Heart right ventricle (tissue), 16 donors: Measurements from ENCODE around the gene BSPRY. TPM values are rescaled to one million over a fixed set of nuclear protein-coding genes. Genes with fewer than 3 reads are reported as not detected.
"Not testable (repeated sequence)": the region's sequence is repeated elsewhere in the genome, so short reads cannot be mapped to it uniquely, and the experiment has no call there.

Experiments used
- ATAC-seq, 8 donors: fragments of 200-7000 bp; cut with Tn5 transposase; one replicate each; pipeline ENCODE4 v1.9.1; 2020; ENCODE audit warnings: mild to moderate bottlenecking in 8 of 8, moderate library complexity in 8 of 8, moderate number of reproducible peaks in 1 of 8
- DNase-seq, 2 donors: peaks; one replicate each; pipeline ENCODE4 v3.0.0-alpha.2; 2020
- H3K27ac ChIP-seq, 10 donors: fragments of 200-600 bp; sonication (generic) in 2 of 10; one replicate each; pipeline versions ENCODE4 v1.5.0 to v1.8.0; 2020 to 2022; ENCODE audit warnings: mild to moderate bottlenecking in 3 of 10
- H3K27me3 ChIP-seq, 7 donors: fragments of 200-600 bp; one replicate each; pipeline ENCODE4 v1.8.0; 2021 to 2022; ENCODE audit warnings: mild to moderate bottlenecking in 2 of 7
- H3K36me3 ChIP-seq, 9 donors: fragments of 200-600 bp; sonication (generic) in 1 of 9; one replicate each; pipeline versions ENCODE4 v1.5.0 to v1.8.0; 2020 to 2022; ENCODE audit warnings: mild to moderate bottlenecking in 2 of 9
- H3K4me1 ChIP-seq, 9 donors: fragments of 200-600 bp; sonication (generic) in 1 of 9; one replicate each; pipeline versions ENCODE4 v1.5.0 to v1.8.0; 2020 to 2022; ENCODE audit warnings: mild to moderate bottlenecking in 4 of 9
- H3K4me3 ChIP-seq, 10 donors: fragments of 200-600 bp; sonication (generic) in 2 of 10; one replicate each; pipeline versions ENCODE4 v1.5.0 to v1.8.0; 2020 to 2022; ENCODE audit warnings: mild to moderate bottlenecking in 7 of 10, moderate library complexity in 2 of 10
- H3K9me3 ChIP-seq, 11 donors: fragments of 200-600 bp in 10 of 11; sonication (generic) in 2 of 11; one replicate each; pipeline versions ENCODE4 v1.5.0 to v1.8.0; 2013 to 2022; ENCODE audit warnings: mild to moderate bottlenecking in 2 of 11, control low read depth in 1 of 11, moderate library complexity in 1 of 11
- WGBS, 2 donors: extraction: QIAGEN DNeasy Blood & Tissue Kit; methylation state at CpG; one replicate each; pipeline ENCODE4 v1.1.7; 2013; ENCODE audit warnings: inconsistent platforms in 1 of 2; 5-methylcytosine and 5-hydroxymethylcytosine counted together
- intact Hi-C, 10 donors: fragments of 100-400 bp; cut with DNase I; formaldehyde crosslinking; loops; one replicate each; pipeline versions ENCODE4 v1.11.1 to v1.14.2; 2022
- polyA plus RNA-seq, 2 donors: library from polyadenylated mRNA; stranded (reverse); fragments of 200-250 nt; gene quantifications; one replicate each; pipeline ENCODE4 v1.2.3, GENCODE V29; 2013
- total RNA-seq, 10 donors: library from RNA; stranded (reverse); fragmentation: NEBNext Ultra II Directional in 3 of 10; extraction: Animal tissue kit (Norgen Biotek cat#: 25700) in 3 of 10; gene quantifications; one replicate each; pipeline versions ENCODE4 v1.2.1 to v1.2.4, GENCODE V29; 2021 to 2023
- TF ChIP-seq, protein P1 (sequence below), 9 donors: fragments of 200-600 bp; sonication (generic) in 2 of 9; IDR thresholded peaks; one replicate each; pipeline versions ENCODE4 v1.5.0 to v1.8.0; 2021 to 2022; ENCODE audit warnings: antibody characterized with exemption in 9 of 9, mild to moderate bottlenecking in 5 of 9, moderate library complexity in 1 of 9
- donor health status: Arrhythmogenic right ventricular cardiomyopathy.
- donor health status: ischemic (EF 13 %, LVEDD 7.1; RV severe dilation, severe dysfunction).
- donor health status: healthy with polysubstance abuse.
- donor health status: DM: no; HTN: yes; CAD: no.
- donor health status: DM: no; HTN: no; CAD: no.
- donor health status: ischemic (EF 25% LVEDD 6.9; RV normal size, moderate dysfunction).
- donor health status: ischemic (EF 25% LVEDD 5.7; RV mildly dilated, moderate dysfunction).
- donor health status: healthy.
- donor health status: DM: yes; HTN: yes; CAD: no.
- donor health status: Ischemic cardiomyopathy.
- donor health status: ischemic (EF 35%, LVEDD 5.7; RV mildly dilated, moderate dysfunction).
- donor health status: nonischemic (EF 11% LVEDD 7.7; RV severe dilation, severe dysfunction).
- donor health status: DM: yes; HTN: yes; CAD: no.
- donor health status: PGD.
- donor health status: ischemic (EF 29% LVEDD 5.4; RV normal size, mild dysfunction).
- donor health status: nonischemic (EF 23%, LVEDD 6.1; RV moderate dilation, normal function).

The BSPRY gene
- total and polyA plus RNA-seq, 12 donors: 0.44 to 4.2 (median 1.6) TPM

- peak; percentile 66 to 85 for DNase-seq
- 2 to 3% methylated on average over 64 to 73 of the region's 74 CpGs for WGBS, 2 donors
These were observed 27.6 kb downstream of the BSPRY start, which contains the start of gene HDHD3 for GRCh38 chr9:113376634-113377567. TSS of gene HDHD3 (minus strand) at chr9:113376986. CDS start at chr9:113374354, 2,632 bp downstream.

DNA sequence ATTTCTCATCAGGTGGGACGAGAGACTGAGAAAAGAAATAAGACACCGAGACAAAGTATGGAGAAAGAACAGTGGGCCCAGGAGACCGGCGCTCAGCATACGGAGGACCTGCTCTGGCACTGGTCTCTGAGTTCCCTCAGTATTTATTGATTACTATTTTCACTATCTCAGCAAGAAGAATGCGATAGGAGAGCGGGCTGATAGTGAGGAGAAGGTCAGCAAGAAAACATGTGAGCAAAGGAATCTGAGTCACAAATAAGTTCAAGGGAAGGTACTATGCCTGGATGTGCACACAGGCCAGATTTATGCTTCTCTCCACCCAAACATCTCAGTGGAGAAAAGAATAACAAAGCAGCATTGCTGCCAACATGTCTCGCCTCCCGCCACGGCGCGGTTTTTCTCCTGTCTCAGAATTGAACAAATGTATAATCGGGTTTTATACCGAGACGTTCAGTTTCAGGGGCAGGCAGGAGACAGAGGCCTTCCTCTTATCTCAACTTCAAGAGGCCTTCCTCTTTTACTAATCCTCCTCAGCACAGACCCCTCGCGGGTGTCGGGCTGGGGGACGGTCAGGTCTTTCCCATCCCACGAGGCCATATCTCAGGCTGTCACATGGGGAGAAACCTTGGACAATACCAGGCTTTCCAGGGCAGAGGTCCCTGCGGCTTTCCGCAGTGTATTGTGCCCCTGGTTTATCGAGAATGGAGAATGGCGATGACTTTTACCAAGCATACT lies 29.9 kb downstream of the BSPRY start:
- not testable (repeated sequence) for H3K9me3 ChIP-seq, H3K27ac ChIP-seq, ATAC-seq, DNase-seq, H3K4me3 ChIP-seq, H3K27me3 ChIP-seq
- intact Hi-C loops: loop anchor here in 1 of 10 donors (5.0 kb wide), 1 partner anchor 37 kb away; the partner anchor contains the start of gene WDR31
- peaks cover 0 to 11% (median 5%) of the 10 kb centered on the region in 9 donors for H3K36me3 ChIP-seq
- 55 to 58% methylated on average over 24 of the region's 24 CpGs for WGBS, 2 donors
- peaks cover 0 to 17% (median 11%) of the 10 kb centered on the region in 9 donors for H3K4me1 ChIP-seq

More at GRCh38 chr9:113376634-113377567, 27.6 kb downstream of the BSPRY start, which contains the start of gene HDHD3:
- intact Hi-C loops: loop anchor here in 1 of 10 donors (5.0 kb wide), 1 partner anchor 35 kb away; the partner anchor contains the start of gene WDR31
- Histone ChIP-seq H3K4me3 (peak within 1 kb of the TSS; percentile 26 to 98 (median 82)), H3K36me3 (peaks cover 0 to 27% (median 16%) of the 10 kb centered on the region in 9 donors), H3K27me3 (no peaks in the 10 kb centered on the region), H3K4me1 (peaks cover 0 to 17% (median 11%) of the 10 kb centered on the region in 9 donors), H3K9me3 (no peaks in the 10 kb centered on the region), H3K27ac (peak within 1 kb of the TSS in 9 of 10 donors; percentile 59 to 84 (median 78))
- peak; percentile 90 to 96 (median 94) for ATAC-seq
- TF ChIP-seq, protein P1, sequence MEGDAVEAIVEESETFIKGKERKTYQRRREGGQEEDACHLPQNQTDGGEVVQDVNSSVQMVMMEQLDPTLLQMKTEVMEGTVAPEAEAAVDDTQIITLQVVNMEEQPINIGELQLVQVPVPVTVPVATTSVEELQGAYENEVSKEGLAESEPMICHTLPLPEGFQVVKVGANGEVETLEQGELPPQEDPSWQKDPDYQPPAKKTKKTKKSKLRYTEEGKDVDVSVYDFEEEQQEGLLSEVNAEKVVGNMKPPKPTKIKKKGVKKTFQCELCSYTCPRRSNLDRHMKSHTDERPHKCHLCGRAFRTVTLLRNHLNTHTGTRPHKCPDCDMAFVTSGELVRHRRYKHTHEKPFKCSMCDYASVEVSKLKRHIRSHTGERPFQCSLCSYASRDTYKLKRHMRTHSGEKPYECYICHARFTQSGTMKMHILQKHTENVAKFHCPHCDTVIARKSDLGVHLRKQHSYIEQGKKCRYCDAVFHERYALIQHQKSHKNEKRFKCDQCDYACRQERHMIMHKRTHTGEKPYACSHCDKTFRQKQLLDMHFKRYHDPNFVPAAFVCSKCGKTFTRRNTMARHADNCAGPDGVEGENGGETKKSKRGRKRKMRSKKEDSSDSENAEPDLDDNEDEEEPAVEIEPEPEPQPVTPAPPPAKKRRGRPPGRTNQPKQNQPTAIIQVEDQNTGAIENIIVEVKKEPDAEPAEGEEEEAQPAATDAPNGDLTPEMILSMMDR (IDR thresholded peaks at IDR 0.05): no peak

- not testable (repeated sequence) for H3K36me3 ChIP-seq, H3K27me3 ChIP-seq, H3K4me3 ChIP-seq, H3K9me3 ChIP-seq, ATAC-seq, DNase-seq, H3K27ac ChIP-seq
- intact Hi-C loops: loop anchor here in 1 of 10 donors (5.0 kb wide), 1 partner anchor 38 kb away; the partner anchor contains the start of gene WDR31
- H3K4me1 ChIP-seq: peaks cover 0 to 17% (median 11%) of the 10 kb centered on the region in 9 donors
- WGBS, 2 donors: 82 to 93% methylated on average over 2 of the region's 2 CpGs
These were observed 30.5 kb downstream of the BSPRY start for GRCh38 chr9:113379829-113380210.

GRCh38 chr9:113380869-113381378 lies 31.6 kb downstream of the BSPRY start:
- WGBS, 2 donors: 50 to 67% methylated on average over 1 of the region's 1 CpG
- Histone ChIP-seq H3K36me3 (peaks cover 0 to 5% (median 0%) of the 10 kb centered on the region in 9 donors), H3K27ac (no peak overlapping the region), H3K9me3 (no peaks in the 10 kb centered on the region), H3K4me3 (no peak overlapping the region), H3K27me3 (no peaks in the 10 kb centered on the region), H3K4me1 (peaks cover 0 to 7% (median 4%) of the 10 kb centered on the region in 9 donors)
- ATAC-seq (no peak), DNase-seq (no peak)
- intact Hi-C loops: no loop called here
- TF ChIP-seq, protein P1 (IDR thresholded peaks at IDR 0.05): no peak

- ATAC-seq, H3K4me3 ChIP-seq, DNase-seq, H3K4me1 ChIP-seq, H3K27ac ChIP-seq, H3K36me3 ChIP-seq, intact Hi-C loops, H3K27me3 ChIP-seq, H3K9me3 ChIP-seq: not testable (repeated sequence)
- WGBS, 2 donors: 82 to 87% methylated on average over 7 of the region's 7 CpGs
These were observed 32.1 kb downstream of the BSPRY start for GRCh38 chr9:113381441-113381840.
